ENCODE results near the gene MTERF1. TPM values are rescaled to one million over a fixed set of nuclear protein-coding genes. Genes with fewer than 3 reads are reported as not detected.

Gene MTERF1
- 5.7 and 9.1 TPM in 2 replicates for total RNA-seq (ENCODE audit: low replicate concordance)

GRCh38 chr7:91880413-91881241 lies at the start of gene MTERF1:
TSS of gene MTERF1 (minus strand) at chr7:91880702. CDS start at chr7:91880083, 619 bp downstream.

Other genes starting within 250 kb of the MTERF1 start
- gene AKAP9, start 60.2 kb upstream of the MTERF1 start, total RNA-seq (ENCODE audit: low replicate concordance): 26.2 and 43.1 TPM in 2 replicates